ENCODE measurements around the gene ATXN2. TPM values are rescaled to one million over a fixed set of nuclear protein-coding genes. Genes with fewer than 3 reads are reported as not detected.
"Not testable (repeated sequence)": the region's sequence is repeated elsewhere in the genome, so short reads cannot be mapped to it uniquely, and the experiment has no call there.

The ATXN2 gene
- total RNA-seq, 1 donor from 2014 or later, result 70.3 TPM

GRCh38 chr12:111573476-111573875, 25.6 kb downstream of the ATXN2 start:
- no peaks in the 10 kb centered on the region for H3K27me3 ChIP-seq (ENCODE audit: low read depth)
- no peak overlapping the region for H3K27ac ChIP-seq
- no peak overlapping the region for H3K4me3 ChIP-seq
- DNase-seq (no peak), ATAC-seq (no peak)
- no peak for TF ChIP-seq CTCF (IDR thresholded peaks at IDR 0.05)
- intact Hi-C loops (cut with DNase I), result no loop called here
- no peaks in the 10 kb centered on the region for H3K9me3 ChIP-seq
- H3K4me1 ChIP-seq, result peaks cover 42% of the 10 kb centered on the region
- H3K36me3 ChIP-seq, result no peaks in the 10 kb centered on the region

DNA sequence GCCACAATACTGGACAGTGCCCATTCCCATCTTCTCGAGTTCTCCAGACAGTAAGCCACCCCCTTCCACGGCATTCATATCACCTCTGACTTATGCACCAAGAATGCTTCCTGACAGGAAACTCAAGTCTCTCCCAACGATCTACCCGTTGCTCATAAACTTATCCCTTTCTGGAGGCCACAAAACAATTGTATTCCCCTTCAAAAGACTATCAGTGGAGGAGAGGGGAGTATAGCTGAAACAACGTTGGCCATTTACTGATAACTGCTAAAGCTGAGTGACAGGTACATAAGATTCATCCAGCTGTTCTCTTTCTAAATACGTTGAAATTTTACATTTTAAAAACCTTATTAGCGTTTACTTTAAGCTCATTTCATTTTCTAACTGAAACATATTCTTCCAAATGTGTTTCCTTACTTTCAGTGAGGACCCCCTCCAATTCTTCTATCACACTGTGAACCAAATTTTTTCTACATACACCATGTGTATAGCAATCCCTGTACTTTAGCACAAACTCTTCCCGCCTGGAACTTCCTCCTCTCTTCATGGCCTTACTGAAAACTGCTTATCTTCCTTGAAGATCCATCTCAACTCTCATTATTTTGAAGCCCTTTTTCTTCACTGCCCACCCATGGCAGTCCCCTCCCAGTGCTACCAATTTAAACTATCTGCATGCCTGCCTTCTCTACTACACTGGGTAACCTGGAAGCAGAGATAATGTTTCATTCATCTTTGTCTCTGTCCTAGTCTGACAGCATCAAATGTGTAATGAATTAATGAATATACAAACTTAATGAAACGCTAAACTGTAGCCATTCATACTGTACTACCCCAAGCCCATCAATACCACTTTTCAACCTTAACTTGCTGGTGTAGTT, 28.8 kb downstream of the ATXN2 start:
- intact Hi-C loops (cut with DNase I), result no loop called here
- no peaks in the 10 kb centered on the region for H3K9me3 ChIP-seq
- peaks cover 36% of the 10 kb centered on the region for H3K4me1 ChIP-seq
- H3K27ac ChIP-seq, result no peak overlapping the region
- H3K4me3 ChIP-seq, result no peak overlapping the region
- ATAC-seq, result peak in 1 of 2 donors; percentile 76
- no peak for TF ChIP-seq CTCF (IDR thresholded peaks at IDR 0.05)
- H3K27me3 ChIP-seq (ENCODE audit: low read depth), result no peaks in the 10 kb centered on the region
- no peak for DNase-seq
- H3K36me3 ChIP-seq, result no peaks in the 10 kb centered on the region

DNA sequence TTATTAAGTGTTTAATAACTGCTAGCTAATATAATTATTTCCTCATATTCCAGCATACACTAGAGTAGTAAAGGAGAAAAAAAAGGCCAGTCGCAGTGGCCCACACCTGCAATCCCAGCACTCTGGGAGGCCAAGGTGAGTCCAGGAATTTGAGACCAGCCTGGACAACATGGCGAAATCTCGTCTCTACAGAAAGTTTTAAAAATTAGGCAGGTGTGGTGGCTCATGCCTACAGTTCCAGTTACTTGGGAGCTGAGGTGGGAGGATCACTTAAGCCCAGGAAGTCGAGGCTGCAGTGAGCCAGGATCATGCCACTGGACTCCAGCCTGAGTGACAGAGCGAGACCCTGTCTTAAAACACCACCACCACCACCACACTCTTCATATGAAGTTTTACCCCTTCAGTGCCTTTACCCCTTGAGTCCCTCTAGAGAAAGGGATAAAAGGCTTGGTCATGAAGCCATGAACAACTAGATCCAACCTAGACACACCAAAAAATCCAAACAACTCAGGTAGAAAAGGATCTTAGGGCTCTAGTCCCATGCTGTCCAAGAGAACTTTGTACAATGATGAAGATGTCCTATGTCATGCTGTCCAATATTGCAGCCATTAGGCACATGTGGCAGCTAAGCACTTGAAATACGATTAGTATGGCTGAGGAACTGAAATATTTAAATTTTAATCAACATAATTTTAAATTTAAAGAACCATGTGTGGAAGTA, 29.6 kb downstream of the ATXN2 start:
- Histone ChIP-seq H3K4me1 (peaks cover 30% of the 10 kb centered on the region), H3K27ac (no peak overlapping the region)

DNA sequence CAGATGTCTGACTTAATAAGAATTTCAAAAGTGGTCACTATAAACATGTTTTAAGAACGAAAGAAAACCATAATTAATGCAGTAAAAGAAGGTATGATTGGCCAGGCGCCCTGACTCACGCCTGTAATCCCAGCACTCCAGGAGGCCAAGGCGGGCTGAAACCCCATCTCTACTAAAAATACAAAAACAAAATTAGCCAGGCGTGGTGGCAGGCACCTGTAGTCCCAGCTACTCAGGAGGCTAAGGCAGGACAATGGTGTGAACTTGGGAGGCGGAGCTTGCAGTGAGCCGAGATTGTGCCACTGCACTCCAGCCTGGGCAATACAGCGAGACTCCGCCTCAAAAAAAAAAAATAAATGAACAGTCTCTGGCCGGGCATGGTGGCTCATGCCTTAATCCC, 38.3 kb downstream of the ATXN2 start:
- H3K4me3 ChIP-seq; intact Hi-C loops (cut with DNase I): not testable (repeated sequence)

More for the DNA sequence above, 29.6 kb downstream of the ATXN2 start:
- H3K9me3 ChIP-seq, result no peaks in the 10 kb centered on the region
- no peaks in the 10 kb centered on the region for H3K36me3 ChIP-seq
- H3K4me3 ChIP-seq, result no peak overlapping the region
- DNase-seq, result no peak
- no peak for TF ChIP-seq CTCF (IDR thresholded peaks at IDR 0.05)
- no peaks in the 10 kb centered on the region for H3K27me3 ChIP-seq (ENCODE audit: low read depth)
- no peak for ATAC-seq
- intact Hi-C loops (cut with DNase I), result no loop called here

GRCh38 chr12:111558107-111558376, 41.1 kb downstream of the ATXN2 start:
- Histone ChIP-seq H3K36me3 (no peaks in the 10 kb centered on the region), H3K27me3 (ENCODE audit: low read depth) (no peaks in the 10 kb centered on the region), H3K27ac (no peak overlapping the region), H3K4me1 (peaks cover 20% of the 10 kb centered on the region), H3K9me3 (no peaks in the 10 kb centered on the region), H3K4me3 (no peak overlapping the region)
- DNase-seq (no peak), ATAC-seq (no peak)
- no peak for TF ChIP-seq CTCF (IDR thresholded peaks at IDR 0.05)
- intact Hi-C loops (cut with DNase I), result no loop called here

More for the DNA sequence above, 38.3 kb downstream of the ATXN2 start:
- not testable (repeated sequence) for DNase-seq; H3K36me3 ChIP-seq; ATAC-seq; H3K27ac ChIP-seq; H3K9me3 ChIP-seq; H3K27me3 ChIP-seq (ENCODE audit: low read depth)
- H3K4me1 ChIP-seq, result peaks cover 26% of the 10 kb centered on the region
